OCI-M1 (cell line): ENCODE data around the gene SYNE1.
A peak's percentile ranks its signal among the peaks of the same experiment; 100 is the strongest.

Experiments
- DNase-seq: peaks from one replicate; lab custom pipeline; 2025; lab: John Stamatoyannopoulos, UW

The SYNE1 gene

DNA sequence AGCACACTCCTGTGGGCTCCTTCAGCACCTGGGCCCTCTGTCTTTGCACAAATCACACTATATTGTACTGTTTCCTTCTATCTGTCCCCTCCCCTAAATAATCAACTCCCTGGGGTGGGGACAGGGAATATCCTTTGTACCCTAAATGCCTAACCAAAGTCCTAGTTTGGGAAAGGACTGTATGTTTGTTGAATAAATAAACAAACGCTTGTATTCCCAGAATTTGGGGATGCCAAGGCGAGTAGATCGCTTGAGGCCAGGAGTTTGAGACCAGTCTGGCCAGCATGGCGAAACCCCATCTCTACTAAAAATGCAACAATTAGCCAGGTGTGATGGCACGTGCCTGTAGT, 322.7 kb downstream of the SYNE1 start:
- DNase-seq = no peak

DNA sequence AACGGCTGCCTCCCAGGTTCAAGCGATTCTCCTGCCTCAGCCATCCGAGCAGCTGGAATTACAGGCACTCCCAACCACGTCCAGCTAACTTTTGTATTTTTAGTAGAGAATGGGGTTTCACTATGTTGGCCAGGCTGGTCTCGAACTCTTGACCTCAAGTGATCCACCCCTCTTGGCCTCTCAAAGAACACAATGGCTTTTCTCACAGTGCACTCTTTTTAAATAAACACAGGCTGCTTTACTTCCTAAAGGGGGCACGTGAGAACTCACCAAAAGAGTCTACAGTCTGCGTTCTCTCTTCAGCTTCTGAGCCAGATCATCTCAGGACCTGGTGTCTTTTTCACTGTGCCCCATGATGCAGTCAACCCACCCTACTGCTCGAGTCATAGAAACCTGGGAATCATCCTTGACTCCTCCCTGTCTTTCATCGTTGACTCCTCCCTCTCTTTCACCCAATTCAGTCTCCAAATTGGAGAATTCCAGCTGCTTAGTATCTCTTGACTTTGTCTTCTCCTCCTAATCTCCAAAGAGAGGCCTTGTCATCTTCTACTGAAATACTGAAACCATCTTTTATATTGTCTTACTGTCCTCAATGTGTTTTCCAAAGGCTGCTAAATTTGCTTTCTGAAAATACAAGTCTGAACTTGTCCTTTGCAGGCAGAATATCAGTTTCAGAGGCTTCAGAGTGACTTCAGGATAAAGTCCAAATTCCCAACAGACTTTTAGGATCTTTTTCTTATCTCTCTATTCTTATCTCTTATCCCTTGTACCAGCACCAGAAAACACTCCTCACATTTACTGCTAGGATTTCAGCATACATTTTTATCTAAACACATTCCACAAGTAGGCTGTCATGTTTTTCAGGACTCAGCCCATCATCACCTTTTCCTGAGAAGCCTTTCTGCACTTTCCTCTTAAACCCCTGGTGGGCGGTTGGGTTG, 323.4 kb downstream of the SYNE1 start:
- DNase-seq = no peak

DNA sequence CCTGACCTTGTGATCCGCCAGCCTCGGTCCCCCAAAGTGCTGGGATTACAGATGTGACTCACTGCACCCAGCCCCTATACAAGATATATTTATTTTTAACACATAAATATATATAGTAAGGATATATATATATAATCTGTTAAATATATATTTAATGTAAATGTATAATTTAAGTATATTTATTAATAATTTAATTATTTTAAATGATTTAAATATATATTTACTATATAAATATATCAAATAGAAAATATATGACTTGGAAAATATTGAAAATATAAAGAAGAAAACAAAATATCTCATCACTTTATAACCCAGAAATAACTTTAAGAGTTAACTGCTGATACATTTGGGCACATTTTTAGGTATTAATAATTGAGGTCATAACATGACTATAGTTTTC, 324.7 kb downstream of the SYNE1 start:
- no peak for DNase-seq

DNA sequence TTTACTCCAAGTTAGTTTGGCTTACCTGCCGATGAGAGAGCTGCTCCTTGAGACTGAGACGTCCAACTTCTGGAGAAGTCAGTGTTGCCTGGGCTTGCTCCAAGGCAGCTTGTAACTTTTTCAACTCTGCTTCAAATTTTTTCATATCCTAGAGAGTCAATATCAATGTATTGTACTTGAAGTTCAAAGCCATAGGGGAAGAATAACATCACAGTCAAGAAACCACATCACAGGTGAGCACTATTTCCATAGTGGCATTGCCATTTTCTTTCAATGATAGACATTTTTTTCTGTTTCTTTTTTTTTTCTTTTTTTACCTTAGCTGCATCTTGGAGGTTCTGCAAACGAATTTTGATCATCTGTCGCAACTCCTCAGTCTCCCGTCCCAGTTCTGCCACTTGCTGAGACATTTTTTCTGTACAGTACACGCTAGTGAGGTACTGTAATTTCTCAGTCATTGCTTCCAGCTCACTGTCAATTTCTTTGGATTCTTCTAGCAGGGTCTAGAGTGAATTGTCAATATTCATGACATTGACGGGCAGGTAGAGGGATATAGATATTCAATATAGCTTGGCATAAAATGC, 326.7 kb downstream of the SYNE1 start:
- DNase-seq = no peak

DNA sequence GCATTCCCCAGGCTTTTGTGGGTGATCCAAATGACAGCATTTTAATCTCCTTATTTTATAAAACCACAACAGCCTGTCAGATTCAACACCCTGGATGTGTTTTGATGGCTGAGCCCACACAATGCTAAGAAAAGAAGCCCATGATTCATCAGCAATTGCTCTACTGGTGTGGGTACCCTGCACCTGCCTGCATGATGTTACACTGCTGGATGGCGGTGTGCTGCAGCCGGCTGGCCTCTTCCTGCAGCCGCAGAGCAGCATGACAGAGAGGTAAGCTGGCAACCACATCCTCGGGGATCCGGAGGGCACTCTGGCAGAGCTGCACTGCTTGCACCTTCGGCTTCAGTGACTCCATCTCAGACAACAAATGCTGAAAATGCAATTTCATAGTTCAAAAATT, 327.5 kb downstream of the SYNE1 start:
- no peak for DNase-seq

DNA sequence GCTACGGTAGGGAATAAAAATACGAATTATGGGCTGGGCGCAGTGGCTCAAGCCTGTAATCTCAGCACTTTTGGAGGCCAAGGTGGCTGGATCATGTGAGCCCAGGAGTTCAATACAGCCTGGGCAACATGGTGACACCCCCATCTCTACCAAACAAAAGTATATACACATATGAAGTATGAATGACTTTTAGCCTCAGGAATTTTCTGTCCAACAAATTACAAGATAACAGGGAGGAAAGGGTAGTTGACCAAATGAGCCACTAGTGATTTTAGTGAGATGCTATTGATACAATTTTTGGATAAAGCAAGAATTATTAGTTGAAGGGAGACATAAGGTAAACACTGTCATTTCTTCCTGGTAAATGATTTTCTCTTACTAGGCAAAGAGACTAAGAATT, 328.2 kb downstream of the SYNE1 start:
- DNase-seq = no peak

DNA sequence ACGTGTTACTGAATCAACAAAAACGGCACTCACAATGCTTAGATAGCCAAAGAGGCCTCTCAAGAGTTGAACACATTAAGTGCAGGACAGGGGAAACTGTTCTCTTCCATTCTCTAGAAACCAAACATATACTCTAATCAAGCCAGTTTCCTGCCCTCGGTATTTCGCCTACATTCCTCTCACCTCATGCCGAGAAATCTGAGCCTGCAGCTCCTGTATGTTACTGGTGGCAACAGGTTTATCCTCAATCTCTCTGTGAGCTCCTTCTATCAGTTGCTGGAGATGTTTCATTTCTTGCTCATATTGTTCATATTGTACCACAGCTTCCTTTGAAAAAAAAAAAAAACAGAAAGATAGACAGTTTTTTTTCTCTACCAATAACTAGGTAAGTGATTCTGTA, 328.9 kb downstream of the SYNE1 start:
- DNase-seq = no peak

DNA sequence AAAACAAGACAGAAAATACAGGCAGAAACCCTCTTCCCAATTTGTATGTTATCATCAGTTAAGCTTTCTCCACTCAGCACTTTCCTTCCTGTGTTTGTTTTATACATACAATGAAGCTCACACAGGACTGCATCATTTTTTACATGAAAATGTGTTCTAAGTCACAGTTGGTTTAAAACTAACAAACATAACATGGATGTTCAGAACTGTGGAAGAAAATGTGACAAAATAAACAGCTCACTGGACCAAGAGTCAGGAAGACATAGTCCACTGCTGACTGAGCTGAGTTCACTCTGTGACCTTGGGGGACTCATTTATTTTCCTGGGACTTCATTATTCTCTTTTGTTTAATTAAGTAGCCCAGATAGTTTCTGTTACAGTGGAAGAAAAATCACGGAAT, 331.5 kb downstream of the SYNE1 start:
- no peak for DNase-seq

DNA sequence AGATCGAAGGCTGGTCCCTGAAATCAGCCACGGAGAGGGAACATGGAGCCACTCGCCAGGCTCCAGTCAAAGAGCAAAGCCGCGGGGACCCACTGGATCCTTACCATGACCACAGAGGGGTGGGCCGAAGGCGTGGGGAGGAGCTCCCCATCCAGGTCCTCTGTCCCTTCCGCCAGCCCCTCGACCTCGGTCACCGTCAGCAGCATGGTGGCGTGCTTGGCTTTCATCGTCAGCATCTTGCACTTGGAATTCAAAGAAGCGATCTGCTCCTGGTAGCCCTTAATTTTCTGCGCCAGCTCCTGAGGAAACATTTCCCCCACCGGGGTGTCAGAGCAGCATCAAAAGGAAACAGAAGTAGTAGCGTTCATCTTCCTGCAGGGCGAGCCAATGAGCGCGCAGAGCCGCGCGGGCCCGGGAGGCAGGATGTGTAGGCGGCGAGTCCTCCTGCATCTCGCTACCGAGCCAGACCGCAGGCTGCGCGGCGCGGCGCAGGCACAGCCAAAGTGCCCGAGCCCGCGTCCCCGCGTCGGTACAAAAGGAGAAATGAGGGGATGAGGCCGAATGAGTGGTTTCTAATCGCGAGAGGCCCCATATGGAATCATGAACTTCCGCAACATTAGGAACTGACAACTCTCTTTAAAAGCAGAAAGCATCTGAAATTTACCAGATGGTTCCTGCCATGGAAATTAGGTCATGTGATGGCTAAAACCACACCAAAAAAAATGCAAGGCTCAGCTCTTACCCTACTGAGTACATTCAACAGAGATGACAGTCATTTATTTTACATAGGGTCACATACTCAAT, 335.2 kb downstream of the SYNE1 start:
- peak; percentile 90 for DNase-seq

DNA sequence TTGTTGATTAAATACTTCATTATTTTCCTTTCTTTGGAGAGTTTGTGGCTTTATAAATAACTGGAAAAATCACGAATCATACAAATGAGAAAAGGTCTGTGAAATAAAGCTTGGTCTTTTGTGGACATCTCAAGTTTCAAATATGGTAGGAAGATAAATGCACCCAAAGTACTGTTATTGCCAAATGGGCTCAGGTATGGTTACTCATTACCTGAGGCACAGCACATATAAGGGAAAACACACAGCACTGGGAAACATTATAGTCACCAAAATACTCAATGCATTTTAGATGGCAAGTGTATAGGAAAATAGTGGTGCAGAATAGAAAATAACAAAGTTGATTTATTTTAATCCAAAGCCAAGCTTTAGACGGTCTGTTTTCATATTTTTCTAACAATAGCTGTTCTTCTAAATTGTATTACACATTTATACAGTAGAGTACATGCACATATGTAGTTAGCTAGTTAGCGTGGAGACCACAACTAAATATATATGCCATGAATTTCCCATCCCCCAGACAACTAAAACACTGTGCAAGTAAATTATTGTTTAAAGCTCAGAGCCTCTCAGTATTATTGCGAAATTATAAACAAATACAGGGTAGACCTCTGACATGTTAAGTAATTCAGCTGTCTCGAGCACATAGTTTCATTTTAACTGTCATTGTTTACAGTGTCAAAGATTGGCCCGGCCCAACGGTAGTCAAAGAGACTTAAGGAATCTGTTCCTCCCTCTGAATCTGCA, 336.0 kb downstream of the SYNE1 start:
- peak; percentile 66 for DNase-seq

DNA sequence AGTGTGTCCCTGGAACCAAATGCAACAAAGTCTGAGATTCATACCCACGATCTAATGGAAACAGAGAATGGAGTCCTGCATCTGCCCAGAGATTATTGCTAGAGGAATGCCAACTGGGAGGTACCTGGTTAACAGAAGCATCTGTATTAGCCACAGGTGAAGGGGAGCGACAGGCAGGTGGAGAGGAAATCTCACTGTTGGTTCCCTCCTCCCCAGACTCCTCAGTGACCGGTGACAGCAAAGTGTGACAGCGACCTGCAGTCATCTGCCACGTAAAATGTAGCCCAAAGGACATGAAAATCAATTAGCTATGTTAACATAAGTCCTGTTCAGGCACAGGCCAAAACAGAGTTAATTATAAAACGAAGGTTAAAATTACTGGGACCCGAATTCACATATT, 336.6 kb downstream of the SYNE1 start:
- no peak for DNase-seq

DNA sequence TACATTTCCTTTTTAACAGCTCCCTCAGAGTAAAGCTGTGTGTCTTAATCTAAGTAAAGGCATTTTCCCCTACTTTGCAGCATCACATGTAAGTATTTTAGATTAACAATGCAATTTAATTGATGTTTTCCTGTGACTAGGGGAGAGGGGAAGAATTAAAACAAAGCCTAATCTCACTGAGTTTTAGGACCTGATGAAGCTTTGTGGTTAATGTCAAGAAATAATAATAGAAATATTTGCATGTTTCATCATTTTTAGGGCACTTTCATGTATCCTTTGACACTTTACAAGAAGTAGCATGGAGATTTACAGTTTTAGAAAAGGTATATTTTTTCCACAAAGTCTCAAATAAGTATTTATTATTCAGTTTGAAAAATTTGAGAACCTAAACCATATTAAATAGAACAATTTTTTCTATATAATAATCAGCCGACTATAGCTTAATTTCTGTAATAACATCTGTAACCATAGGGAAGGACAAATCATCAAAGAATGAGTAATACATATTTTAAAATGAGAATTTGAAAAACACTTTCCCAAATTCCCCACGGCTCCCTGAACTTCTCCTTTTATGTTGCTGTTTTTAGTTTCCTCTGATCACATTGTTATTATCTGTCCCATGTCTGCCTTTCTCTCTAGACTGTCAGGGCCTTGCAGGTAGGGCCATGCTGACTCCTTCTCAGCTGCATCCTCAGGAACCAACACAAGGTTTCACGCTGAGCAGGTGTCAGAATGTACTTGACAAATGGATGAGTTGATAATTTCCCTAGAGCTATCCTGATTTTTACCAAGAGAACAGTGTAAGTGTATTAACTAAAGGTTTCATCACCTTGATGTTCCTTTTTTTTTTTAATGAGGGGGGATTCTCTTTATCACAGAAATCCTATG, 338.1 kb downstream of the SYNE1 start:
- DNase-seq = no peak

DNA sequence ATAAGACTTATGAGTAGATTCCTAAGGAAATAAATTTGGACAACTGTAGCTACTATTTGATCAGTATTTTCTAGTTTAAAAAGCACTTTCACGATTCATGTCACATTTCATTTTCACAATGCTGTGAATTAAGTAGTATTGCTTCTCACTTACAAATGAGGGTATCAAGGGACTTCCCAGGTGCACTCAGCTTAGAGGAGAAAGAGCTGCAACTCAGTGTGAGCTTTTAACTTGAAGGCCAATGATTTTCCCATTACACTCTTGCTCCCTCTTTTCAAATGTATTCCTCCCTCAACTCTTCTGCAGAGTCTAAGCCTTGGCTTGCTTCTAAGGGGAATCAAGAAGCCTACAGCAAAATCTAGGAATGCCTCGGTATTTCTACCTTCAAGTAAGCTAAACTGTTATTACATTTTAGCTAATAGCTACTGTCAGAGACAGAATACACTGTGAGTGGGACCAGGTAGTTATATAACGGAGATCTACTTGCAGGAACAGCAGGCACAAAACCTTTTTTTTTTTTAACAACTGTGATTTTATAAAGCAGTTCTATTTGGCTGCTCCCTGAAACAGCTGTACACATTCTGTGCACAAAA, 339.0 kb downstream of the SYNE1 start:
- no peak for DNase-seq

DNA sequence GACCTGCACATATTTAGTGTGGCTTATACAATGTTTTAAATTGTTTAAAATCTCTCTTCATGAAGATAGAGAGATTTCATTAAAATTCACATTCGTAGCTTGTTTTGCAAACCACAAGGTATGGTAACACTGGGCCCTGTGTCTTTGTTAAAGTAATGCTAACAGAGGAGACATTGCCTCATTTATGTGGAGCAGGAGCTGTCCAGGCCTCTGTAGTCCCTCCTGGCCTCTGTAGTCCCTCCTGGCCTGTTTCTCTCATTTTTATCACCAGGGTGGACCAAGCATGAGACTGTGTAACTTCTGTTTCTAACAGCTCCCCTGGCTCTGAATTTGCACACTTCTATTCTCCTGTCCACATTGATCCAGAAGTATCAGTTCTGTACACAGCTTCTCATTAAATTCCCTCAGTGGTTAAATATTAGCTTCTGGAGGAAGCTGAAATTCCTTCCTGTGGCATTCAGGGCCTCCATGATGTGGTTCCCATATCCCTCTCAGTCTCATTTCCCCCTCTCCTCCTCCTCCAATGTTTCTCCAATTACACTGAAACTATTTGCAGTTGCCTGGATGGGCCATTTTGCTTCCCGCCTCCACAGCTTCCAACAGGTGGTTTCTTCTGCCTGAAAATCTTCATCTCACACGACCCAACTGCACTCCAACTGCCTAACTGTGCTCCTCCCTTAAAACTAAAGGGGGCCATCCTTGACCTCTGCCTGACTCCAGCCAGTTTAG, 340.4 kb downstream of the SYNE1 start:
- DNase-seq = no peak

DNA sequence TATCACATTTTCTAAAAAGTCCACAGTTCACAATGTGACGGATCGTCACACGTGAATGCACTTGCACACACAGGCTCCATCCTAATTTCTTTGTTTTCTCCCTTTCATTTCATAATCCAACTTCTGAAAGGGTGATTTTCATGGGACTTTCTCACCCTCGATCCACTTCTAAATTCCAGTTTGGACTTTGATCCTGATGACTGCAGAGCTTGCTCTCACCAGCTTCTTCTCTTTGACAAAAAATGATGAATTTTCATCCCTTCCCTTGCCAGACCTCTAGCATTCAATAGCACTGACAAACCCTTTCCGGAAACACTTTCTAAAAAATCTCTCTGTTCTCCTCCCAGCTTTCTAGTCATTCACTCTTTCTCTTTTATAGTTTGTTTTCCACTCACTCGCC, 341.2 kb downstream of the SYNE1 start:
- no peak for DNase-seq

DNA sequence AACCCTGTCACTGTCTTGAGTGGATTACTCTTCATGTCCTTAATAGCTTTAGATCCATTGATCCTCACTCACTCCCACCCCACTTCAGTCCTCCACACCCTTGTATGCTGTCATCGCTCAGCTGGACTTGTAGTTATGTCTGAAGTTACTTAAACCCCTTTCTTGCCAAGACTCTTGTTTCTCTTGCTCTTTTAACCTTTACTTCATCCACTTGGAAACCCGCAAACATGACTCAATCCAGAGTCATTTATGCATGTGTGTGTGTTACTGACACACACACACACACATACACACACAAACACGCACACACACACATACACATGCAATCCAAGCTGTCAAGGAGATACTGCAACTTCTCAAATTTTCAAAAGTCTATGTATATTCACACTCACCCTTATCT, 341.8 kb downstream of the SYNE1 start:
- DNase-seq = no peak

DNA sequence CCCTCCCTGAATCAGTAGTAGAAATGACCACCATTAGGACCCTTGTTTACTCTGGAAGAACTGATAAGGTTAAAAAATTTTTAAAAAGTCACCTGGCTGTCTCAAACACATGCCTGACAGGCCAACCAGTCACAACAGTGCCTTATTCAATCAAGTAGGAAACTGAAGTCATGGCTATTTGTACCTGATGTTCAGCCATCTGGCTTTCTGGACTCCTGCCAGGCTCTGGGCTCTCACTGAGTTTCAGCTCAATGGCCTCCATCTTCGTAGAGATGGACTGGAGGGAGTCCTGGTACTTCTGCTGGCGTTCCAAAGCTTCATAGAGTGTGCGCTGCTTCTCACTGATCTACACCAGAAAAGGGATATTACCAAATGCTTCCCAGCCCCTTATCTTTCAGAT, 343.8 kb downstream of the SYNE1 start:
- no peak for DNase-seq

DNA sequence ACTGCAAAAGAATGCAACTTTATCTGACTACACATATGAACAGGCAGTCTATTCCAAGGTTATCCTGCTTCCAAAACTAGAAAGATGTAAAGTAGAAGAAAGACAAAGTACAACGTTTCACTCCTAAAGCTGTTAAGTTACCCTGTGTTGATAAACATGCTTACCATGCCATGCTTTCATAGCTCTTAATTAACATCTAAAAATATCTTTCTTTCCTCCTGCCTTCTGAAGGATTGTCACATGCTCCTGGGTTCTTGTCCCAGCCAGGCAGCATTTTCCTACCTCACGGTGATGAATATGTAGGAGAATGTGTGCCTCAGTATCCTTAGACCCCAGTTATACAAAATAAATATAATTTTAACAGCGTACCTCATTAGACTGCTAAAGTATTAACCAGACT, 344.6 kb downstream of the SYNE1 start:
- DNase-seq = no peak

DNA sequence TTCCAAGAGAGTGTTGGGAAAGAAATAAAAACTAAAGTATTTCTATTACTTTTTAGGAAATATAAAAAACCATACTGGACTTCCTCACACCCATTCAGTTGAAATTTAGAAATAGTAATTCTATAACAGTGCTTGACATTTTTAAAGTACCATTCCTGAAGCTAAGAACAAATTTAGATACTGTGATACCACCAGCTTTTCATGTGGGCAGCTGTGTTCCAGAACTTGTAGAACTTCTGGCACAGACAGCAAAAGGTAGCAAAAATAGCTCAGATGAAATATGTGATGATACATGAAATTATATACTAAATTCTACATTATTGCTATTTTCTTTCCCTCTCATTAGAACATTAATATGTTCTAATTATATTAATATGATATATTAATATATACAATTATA, 346.5 kb downstream of the SYNE1 start:
- DNase-seq = no peak

DNA sequence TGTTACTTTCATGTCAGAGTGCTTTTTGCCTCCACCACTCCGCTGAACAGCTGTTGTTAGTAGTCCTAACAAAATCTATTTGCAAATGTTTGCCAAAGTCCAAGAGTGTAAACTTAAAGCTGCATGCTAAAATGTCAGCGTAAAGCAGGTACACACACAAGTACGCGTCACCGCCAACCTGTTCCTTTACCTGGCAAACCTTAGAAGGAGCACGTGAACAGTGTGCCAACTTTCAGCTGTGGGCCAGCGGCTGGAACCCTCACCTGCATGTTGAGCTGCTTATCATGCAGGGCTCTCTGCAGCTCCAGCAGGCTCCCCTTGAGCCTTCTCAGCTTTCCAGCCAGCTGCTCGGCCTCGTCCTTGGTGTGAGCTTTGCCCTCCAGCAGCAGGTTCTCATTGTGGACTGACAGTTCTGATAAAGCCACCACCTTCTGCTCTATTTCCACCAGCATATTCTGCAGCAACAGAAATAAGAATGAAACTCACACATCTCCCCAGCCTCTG, 359.3 kb downstream of the SYNE1 start:
- no peak for DNase-seq
